NB4 (cell line): ENCODE results near the gene DUSP16.

Experiments used
- MYC ChIP-seq: IDR thresholded peaks from 2 replicates; pipeline ENCODE4 v1.6.1; 2011; ENCODE audit warnings: low read depth, low read length
- POLR2A ChIP-seq: IDR thresholded peaks from 2 replicates; pipeline ENCODE4 v1.6.1; 2011; ENCODE audit warnings: mild to moderate bottlenecking; ENCODE audit not compliant: insufficient read length; ENCODE audit errors: extremely low read depth
- TF ChIP-seq, protein P1 (sequence below): IDR thresholded peaks from 2 replicates; pipeline ENCODE4 v1.6.1; 2011; ENCODE audit warnings: low read depth, low read length
- TF ChIP-seq, protein P2 (sequence below): IDR thresholded peaks from one replicate; pipeline ENCODE4 v1.5.1; 2012; ENCODE audit warnings: low read depth, low read length

DNA sequence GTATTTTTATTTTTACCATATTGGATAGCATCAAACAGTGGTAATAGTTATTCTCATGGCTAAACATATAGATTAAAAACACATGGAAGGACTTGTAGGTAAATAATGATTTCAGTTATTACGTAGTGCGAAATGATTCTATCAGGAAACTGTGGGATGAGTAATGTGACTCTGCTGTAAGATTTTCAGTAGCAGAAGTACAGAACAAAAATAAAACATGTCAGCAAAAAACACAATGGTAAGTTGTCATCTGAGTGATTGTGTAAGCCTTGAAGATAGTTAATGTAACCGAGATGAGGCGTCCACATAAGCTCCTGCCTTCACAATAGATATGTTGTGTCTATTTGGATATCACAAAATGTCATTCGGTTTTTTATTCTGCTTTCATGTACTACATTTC lies 106.0 kb downstream of the DUSP16 start:
- TF ChIP-seq POLR2A, result no peak
- TF ChIP-seq, protein P1, sequence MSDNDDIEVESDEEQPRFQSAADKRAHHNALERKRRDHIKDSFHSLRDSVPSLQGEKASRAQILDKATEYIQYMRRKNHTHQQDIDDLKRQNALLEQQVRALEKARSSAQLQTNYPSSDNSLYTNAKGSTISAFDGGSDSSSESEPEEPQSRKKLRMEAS, result no peak
- TF ChIP-seq, protein P2, sequence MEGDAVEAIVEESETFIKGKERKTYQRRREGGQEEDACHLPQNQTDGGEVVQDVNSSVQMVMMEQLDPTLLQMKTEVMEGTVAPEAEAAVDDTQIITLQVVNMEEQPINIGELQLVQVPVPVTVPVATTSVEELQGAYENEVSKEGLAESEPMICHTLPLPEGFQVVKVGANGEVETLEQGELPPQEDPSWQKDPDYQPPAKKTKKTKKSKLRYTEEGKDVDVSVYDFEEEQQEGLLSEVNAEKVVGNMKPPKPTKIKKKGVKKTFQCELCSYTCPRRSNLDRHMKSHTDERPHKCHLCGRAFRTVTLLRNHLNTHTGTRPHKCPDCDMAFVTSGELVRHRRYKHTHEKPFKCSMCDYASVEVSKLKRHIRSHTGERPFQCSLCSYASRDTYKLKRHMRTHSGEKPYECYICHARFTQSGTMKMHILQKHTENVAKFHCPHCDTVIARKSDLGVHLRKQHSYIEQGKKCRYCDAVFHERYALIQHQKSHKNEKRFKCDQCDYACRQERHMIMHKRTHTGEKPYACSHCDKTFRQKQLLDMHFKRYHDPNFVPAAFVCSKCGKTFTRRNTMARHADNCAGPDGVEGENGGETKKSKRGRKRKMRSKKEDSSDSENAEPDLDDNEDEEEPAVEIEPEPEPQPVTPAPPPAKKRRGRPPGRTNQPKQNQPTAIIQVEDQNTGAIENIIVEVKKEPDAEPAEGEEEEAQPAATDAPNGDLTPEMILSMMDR, result no peak
- TF ChIP-seq MYC, result no peak
